Activated CD4-positive, alpha-beta memory T cell treated with anti-CD3 and anti-CD28 coated beads, Interleukin-2, amount 10 ng/mL, durations not matched to agents 7 days and 5 days (primary cell): Measurements from ENCODE around the gene SLC9A8. TPM values are rescaled to one million over a fixed set of nuclear protein-coding genes. Genes with fewer than 3 reads are reported as not detected.

Source experiments
- CTCF ChIA-PET: fragments of 350-600 bp; sonication (Branson Sonifier 250); formaldehyde crosslinking; loops from one replicate; lab custom pipeline; 2021; ENCODE audit warnings: antibody characterized with exemption, inconsistent platforms; lab: Charles Lee
- POLR2A ChIA-PET: fragments of 350-600 bp; sonication (Branson Sonifier 250); formaldehyde crosslinking; loops from one replicate; lab custom pipeline; 2021; ENCODE audit warnings: antibody characterized with exemption; lab: Charles Lee
- DNase-seq: peaks from one replicate; pipeline ENCODE4 v3.0.0-alpha.2; 2020
- H3K27ac Mint-ChIP-seq: one replicate; pipeline ENCODE4 v1.8.0; 2021; ENCODE audit warnings: mild to moderate bottlenecking, mixed read lengths
- H3K27me3 Mint-ChIP-seq: one replicate; pipeline ENCODE4 v1.8.0; 2021; ENCODE audit warnings: mixed read lengths
- H3K36me3 Mint-ChIP-seq: one replicate; pipeline ENCODE4 v1.8.0; 2021; ENCODE audit warnings: low read depth, mixed read lengths
- H3K4me1 Mint-ChIP-seq: one replicate; pipeline ENCODE4 v1.8.0; 2021; ENCODE audit warnings: mixed read lengths
- H3K4me3 Mint-ChIP-seq: one replicate; pipeline ENCODE4 v1.8.0; 2021; ENCODE audit warnings: mild to moderate bottlenecking, mixed read lengths
- H3K9me3 Mint-ChIP-seq: one replicate; pipeline ENCODE4 v1.8.0; 2021; ENCODE audit warnings: mixed read lengths
- total RNA-seq, 2 experiments: library from RNA; stranded (reverse); gene quantifications; one replicate each; pipeline ENCODE4 v1.2.3, GENCODE V29; 2021

The SLC9A8 gene
- total RNA-seq, 2 experiments from 2014 or later = 18.0 to 21.0 TPM

GRCh38 chr20:49880724-49881445, 68.3 kb downstream of the SLC9A8 start:
- DNase-seq = no peak
- Mint-ChIP-seq H3K4me3 (no peak overlapping the region), H3K4me1 (no peaks in the 10 kb centered on the region), H3K36me3 (peaks cover 31% of the 10 kb centered on the region), H3K9me3 (no peaks in the 10 kb centered on the region), H3K27me3 (no peaks in the 10 kb centered on the region), H3K27ac (no peak overlapping the region)
- ChIA-PET POLR2A (no interaction called here), CTCF (interaction anchor here (0.8 kb wide), 1 partner anchor 12 kb away, joined by 3 read pairs; no protein-coding TSS in a partner anchor)

- no peak overlapping the region for H3K27ac Mint-ChIP-seq
- H3K9me3 Mint-ChIP-seq = no peaks in the 10 kb centered on the region
- H3K4me1 Mint-ChIP-seq = no peaks in the 10 kb centered on the region
- ChIA-PET POLR2A (no interaction called here), CTCF (interaction anchor here (0.6 kb wide), 1 partner anchor 377 kb away, joined by 4 read pairs; no protein-coding TSS in a partner anchor)
- no peak for DNase-seq
- no peak overlapping the region for H3K4me3 Mint-ChIP-seq
- H3K36me3 Mint-ChIP-seq = peaks cover 42% of the 10 kb centered on the region
- H3K27me3 Mint-ChIP-seq = no peaks in the 10 kb centered on the region
Observed at GRCh38 chr20:49882171-49882970, 69.7 kb downstream of the SLC9A8 start.

- no peak overlapping the region for H3K27ac Mint-ChIP-seq
- POLR2A ChIA-PET = interaction anchor here (1.2 kb wide), 1 partner anchor 10 kb away, joined by 3 read pairs; no protein-coding TSS in a partner anchor
- CTCF ChIA-PET = interaction anchor here (0.6 kb wide), 1 partner anchor 378 kb away, joined by 4 read pairs; no protein-coding TSS in a partner anchor
- peaks cover under 1% of the 10 kb centered on the region for H3K4me1 Mint-ChIP-seq
- no peak for DNase-seq
- no peaks in the 10 kb centered on the region for H3K9me3 Mint-ChIP-seq
- H3K36me3 Mint-ChIP-seq = peaks cover 46% of the 10 kb centered on the region
- no peaks in the 10 kb centered on the region for H3K27me3 Mint-ChIP-seq
- no peak overlapping the region for H3K4me3 Mint-ChIP-seq
Observed at GRCh38 chr20:49883246-49883802, 70.7 kb downstream of the SLC9A8 start.

GRCh38 chr20:49885558-49886332, 73.1 kb downstream of the SLC9A8 start:
- ChIA-PET CTCF (interaction anchor here (0.6 to 0.9 kb wide), 3 partner anchors 27 to 279 kb away, joined by 3 to 4 read pairs (median 3); no protein-coding TSS in a partner anchor), POLR2A (no interaction called here)
- H3K27me3 Mint-ChIP-seq = no peaks in the 10 kb centered on the region
- H3K9me3 Mint-ChIP-seq = no peaks in the 10 kb centered on the region
- peaks cover 6% of the 10 kb centered on the region for H3K4me1 Mint-ChIP-seq
- no peak for DNase-seq
- H3K36me3 Mint-ChIP-seq = peaks cover 58% of the 10 kb centered on the region
- H3K4me3 Mint-ChIP-seq = no peak overlapping the region
- H3K27ac Mint-ChIP-seq = peak overlapping the region; percentile 35

- Mint-ChIP-seq H3K4me3 (no peak overlapping the region), H3K27me3 (no peaks in the 10 kb centered on the region), H3K9me3 (no peaks in the 10 kb centered on the region), H3K27ac (no peak overlapping the region), H3K4me1 (peaks cover 6% of the 10 kb centered on the region), H3K36me3 (peaks cover 54% of the 10 kb centered on the region)
- no peak for DNase-seq
- ChIA-PET POLR2A (interaction anchor here (1.2 kb wide), 1 partner anchor 277 kb away, joined by 4 read pairs; no protein-coding TSS in a partner anchor), CTCF (interaction anchor here (0.6 to 3.8 kb wide), 8 partner anchors 9 to 280 kb away, joined by 3 to 16 read pairs (median 4); partner anchors contain the start of gene SPATA2)
Observed at GRCh38 chr20:49886571-49887213, 74.1 kb downstream of the SLC9A8 start.

- Mint-ChIP-seq H3K27ac (no peak overlapping the region), H3K4me1 (peaks cover 15% of the 10 kb centered on the region), H3K27me3 (no peaks in the 10 kb centered on the region), H3K4me3 (no peak overlapping the region), H3K36me3 (peaks cover 47% of the 10 kb centered on the region), H3K9me3 (no peaks in the 10 kb centered on the region)
- POLR2A ChIA-PET = interaction anchor here (1.2 kb wide), 1 partner anchor 277 kb away, joined by 4 read pairs; no protein-coding TSS in a partner anchor
- CTCF ChIA-PET = interaction anchor here (0.7 to 3.8 kb wide), 15 partner anchors 10 to 321 kb away, joined by 3 to 16 read pairs (median 4); partner anchors contain the start of gene SPATA2
- no peak for DNase-seq
Observed at GRCh38 chr20:49887251-49888211, 74.9 kb downstream of the SLC9A8 start.

- ChIA-PET POLR2A (interaction anchor here (1.2 kb wide), 1 partner anchor 278 kb away, joined by 4 read pairs; no protein-coding TSS in a partner anchor), CTCF (interaction anchor here (0.9 to 3.8 kb wide), 14 partner anchors 11 to 322 kb away, joined by 3 to 16 read pairs (median 3); no protein-coding TSS in a partner anchor)
- DNase-seq = peak; percentile 62
- H3K27ac Mint-ChIP-seq = peak overlapping the region; percentile 8
- no peak overlapping the region for H3K4me3 Mint-ChIP-seq
- no peaks in the 10 kb centered on the region for H3K27me3 Mint-ChIP-seq
- H3K9me3 Mint-ChIP-seq = no peaks in the 10 kb centered on the region
- peaks cover 45% of the 10 kb centered on the region for H3K36me3 Mint-ChIP-seq
- peaks cover 23% of the 10 kb centered on the region for H3K4me1 Mint-ChIP-seq
Observed at GRCh38 chr20:49888212-49889000, 75.8 kb downstream of the SLC9A8 start.

- Mint-ChIP-seq H3K4me3 (no peak overlapping the region), H3K36me3 (peaks cover 40% of the 10 kb centered on the region), H3K4me1 (peaks cover 32% of the 10 kb centered on the region), H3K27ac (no peak overlapping the region), H3K9me3 (no peaks in the 10 kb centered on the region), H3K27me3 (no peaks in the 10 kb centered on the region)
- POLR2A ChIA-PET = no interaction called here
- DNase-seq = no peak
- CTCF ChIA-PET = interaction anchor here (0.9 to 3.8 kb wide), 14 partner anchors 10 to 323 kb away, joined by 3 to 16 read pairs (median 3); no protein-coding TSS in a partner anchor
Observed at GRCh38 chr20:49889001-49889934, 76.6 kb downstream of the SLC9A8 start.

GRCh38 chr20:49889935-49890333, 77.3 kb downstream of the SLC9A8 start:
- CTCF ChIA-PET = interaction anchor here (3.8 kb wide), 1 partner anchor 280 kb away, joined by 16 read pairs; no protein-coding TSS in a partner anchor
- no peak overlapping the region for H3K27ac Mint-ChIP-seq
- peaks cover 36% of the 10 kb centered on the region for H3K4me1 Mint-ChIP-seq
- POLR2A ChIA-PET = no interaction called here
- no peaks in the 10 kb centered on the region for H3K27me3 Mint-ChIP-seq
- DNase-seq = no peak
- no peak overlapping the region for H3K4me3 Mint-ChIP-seq
- no peaks in the 10 kb centered on the region for H3K9me3 Mint-ChIP-seq
- H3K36me3 Mint-ChIP-seq = peaks cover 36% of the 10 kb centered on the region
